HFF-Myc (cell line): ENCODE data around the gene PSD2.

Source experiments
- DNase-seq: peaks from one replicate; pipeline ENCODE4 v3.0.0-alpha.2; 2011; ENCODE audit warnings: low read depth; ENCODE audit errors: extremely low read depth
- H3K4me3 ChIP-seq: replicated peaks from 2 replicates; pipeline ENCODE4 v1.5.1; 2011; ENCODE audit warnings: low read depth, mild to moderate bottlenecking, control low read depth, low read length
- TF ChIP-seq, protein P1 (sequence below): IDR thresholded peaks from 2 replicates; pipeline ENCODE4 v1.5.1; 2012; ENCODE audit warnings: mild to moderate bottlenecking, low read depth, low read length, control low read depth; ENCODE audit errors: missing control alignments

PSD2 gene

DNA sequence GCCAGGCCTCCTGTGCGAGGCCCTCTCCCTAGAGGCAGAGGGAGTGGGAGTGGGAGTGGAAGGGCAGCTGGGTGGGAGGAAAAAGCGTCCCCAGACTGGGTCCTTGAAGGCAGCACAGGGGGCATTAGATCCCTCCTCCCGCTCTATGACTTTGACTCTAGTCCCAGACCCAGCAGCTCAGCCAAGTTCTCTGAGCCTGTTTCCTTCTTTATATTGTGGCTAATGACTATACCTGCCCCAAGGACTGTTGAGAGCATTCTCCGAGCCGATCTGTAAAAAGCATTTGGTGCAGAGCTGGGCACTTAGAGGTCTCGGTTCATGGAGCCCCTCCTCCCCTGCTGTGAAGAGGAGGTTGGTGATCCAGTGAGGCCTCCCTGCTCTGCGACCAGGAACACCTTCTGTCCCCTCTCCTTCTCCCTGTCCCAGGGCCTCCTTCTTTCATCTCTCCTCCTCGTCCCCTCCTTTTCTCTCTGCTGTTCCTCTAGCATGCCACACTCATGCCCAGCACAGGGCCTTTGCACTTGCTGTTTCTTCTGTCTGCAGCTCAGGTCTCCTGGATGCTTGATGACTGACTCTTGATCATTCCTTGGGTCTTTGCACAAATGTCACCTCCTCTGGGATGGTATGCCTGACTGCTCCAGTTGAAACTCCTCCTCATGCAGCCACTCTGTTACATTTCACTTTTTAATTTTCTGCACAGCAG, 23.4 kb upstream of the PSD2 start:
- DNase-seq = no peak
- TF ChIP-seq, protein P1, sequence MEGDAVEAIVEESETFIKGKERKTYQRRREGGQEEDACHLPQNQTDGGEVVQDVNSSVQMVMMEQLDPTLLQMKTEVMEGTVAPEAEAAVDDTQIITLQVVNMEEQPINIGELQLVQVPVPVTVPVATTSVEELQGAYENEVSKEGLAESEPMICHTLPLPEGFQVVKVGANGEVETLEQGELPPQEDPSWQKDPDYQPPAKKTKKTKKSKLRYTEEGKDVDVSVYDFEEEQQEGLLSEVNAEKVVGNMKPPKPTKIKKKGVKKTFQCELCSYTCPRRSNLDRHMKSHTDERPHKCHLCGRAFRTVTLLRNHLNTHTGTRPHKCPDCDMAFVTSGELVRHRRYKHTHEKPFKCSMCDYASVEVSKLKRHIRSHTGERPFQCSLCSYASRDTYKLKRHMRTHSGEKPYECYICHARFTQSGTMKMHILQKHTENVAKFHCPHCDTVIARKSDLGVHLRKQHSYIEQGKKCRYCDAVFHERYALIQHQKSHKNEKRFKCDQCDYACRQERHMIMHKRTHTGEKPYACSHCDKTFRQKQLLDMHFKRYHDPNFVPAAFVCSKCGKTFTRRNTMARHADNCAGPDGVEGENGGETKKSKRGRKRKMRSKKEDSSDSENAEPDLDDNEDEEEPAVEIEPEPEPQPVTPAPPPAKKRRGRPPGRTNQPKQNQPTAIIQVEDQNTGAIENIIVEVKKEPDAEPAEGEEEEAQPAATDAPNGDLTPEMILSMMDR = no peak

DNA sequence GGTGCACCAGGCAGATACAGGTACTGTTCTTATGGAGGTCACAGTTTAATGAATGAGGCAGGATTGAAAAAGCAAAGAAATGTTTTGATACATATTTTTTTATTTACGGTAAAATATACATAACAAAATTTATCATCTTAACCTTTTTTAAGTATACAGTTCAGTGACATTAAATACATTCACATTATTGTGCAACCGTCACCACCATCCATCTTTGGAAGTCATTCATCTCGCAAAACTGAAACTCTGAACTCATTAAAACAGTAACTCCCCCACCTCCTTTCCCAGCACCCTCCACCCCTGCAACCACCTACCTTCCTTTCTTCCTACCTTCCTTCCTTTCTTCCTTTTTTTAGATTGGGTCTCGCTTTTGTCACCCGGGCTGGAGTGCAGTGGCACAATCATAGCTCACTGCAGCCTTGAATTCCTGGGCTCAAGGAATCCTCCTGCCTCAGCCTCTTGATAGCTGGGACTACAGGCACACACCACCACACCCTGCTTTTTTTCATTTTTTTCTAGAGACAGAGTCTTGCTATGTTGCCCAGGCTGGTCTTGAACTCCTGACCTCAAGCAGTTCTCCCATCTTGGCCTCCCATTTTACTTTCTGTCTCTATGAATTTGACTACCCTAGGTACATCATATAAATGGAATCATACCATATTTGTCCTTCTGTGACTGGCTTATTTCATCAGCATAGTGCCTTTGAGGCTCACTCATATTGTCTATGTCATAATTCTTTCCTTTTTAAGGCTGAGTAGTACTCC, 22.5 kb upstream of the PSD2 start:
- TF ChIP-seq, protein P1 = no peak
- no peak for DNase-seq
- H3K4me3 ChIP-seq = no peak overlapping the region

More for the DNA sequence above, 23.4 kb upstream of the PSD2 start:
- H3K4me3 ChIP-seq = no peak overlapping the region

DNA sequence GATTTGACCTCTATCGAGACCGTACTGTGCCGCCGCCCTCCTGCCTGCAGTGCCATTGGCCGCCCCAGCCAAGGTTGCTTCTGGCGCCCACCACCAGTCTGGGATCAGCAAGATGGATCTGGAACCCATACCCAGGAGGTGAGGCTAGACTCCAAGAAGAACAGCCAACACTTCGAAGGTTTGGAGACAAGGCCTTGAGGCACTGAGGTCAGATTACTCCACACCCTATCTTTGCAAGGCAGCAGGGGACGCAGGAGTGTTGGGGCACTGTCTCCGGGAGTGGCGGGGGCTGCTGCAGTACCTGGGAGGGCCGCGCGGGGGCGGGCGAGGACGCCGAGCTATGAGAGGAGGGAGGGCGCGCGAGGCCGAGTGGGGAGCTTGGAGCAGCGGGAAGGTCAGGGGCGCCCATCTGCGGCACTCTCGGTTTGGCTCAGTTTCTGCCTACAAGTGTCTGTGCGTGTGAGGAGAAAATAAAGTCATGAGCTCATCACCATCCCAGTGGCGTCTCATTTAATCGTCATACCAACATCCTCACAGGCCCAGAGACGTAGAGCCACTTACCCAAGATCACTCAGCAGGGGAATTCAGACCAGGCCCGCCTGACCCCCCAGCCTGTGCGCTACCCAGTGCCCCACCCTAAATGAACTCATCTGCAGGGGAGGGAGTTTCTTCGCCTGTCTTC, 20.5 kb upstream of the PSD2 start:
- TF ChIP-seq, protein P1 = peak; percentile 86
- H3K4me3 ChIP-seq = no peak overlapping the region
- peak; percentile 21 for DNase-seq

DNA sequence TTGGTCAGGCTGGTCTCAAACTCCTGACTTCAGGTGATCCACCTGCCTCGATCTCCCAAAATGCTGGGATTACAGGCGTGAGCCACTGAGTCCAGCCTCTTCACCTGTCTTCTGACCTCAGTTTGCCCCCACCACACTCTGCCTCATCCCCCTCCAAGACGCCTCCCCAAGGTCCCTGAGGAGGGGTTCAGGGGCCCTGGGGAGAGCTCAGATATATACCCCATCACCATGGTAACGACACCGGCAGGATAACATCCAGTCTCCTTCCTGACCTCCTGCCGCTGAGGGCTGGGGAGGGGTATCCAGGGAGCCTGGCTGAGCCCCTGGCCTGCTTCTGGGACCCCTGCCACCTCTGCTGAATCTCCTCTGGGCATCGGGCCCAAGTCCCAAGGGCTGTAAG, 19.7 kb upstream of the PSD2 start:
- TF ChIP-seq, protein P1 = no peak
- no peak overlapping the region for H3K4me3 ChIP-seq
- DNase-seq = no peak

DNA sequence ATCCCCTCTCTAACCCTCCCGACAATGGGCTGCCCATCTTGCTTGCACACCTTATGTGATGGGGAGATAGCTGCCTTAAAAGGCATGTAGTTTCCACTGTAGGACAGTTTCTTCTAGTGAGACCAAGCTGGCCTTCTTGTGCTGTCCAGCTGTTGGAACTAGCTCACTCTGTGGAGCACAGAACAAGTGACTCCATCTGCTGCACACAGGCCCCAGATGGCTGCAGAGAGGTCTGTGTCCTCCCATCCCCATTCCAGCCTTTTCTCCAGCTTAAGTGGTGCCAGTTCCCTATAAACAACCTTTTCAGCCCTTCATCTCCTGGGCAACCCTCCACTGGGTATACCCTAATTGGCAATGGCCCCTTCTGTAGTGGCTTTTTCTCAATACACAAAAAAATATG, 18.7 kb upstream of the PSD2 start:
- TF ChIP-seq, protein P1 = no peak
- no peak overlapping the region for H3K4me3 ChIP-seq
- no peak for DNase-seq

DNA sequence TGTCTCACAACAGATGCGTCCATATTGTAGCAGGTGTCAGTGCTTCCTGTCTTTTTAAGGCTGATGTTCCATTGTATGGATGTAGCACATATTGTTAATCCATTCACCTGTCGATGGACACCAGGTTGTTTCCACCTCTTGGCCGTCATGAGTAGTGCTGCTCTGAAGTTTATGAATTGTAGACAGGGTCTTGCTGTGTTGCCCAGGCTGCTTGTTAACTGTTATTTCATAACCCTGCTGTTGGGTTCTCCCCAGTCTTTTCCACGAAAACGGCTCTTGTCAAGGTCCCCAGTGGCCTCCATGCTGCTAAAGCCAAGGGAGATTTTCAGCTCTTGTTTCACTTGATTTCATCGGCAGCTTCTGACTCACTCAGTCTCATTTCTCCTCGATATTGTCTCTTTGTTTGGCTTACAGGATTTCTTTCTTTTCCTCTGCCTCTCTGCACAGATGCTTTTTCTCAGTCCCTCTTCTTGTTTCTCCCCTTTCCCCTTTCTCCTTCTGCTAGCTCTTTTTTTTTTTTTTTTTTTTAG, 12.1 kb upstream of the PSD2 start:
- TF ChIP-seq, protein P1 = no peak
- no peak overlapping the region for H3K4me3 ChIP-seq
- no peak for DNase-seq
